GM19395 (cell line): ENCODE results near the gene RYR2.
"Not testable (repeated sequence)": the region's sequence is repeated elsewhere in the genome, so short reads cannot be mapped to it uniquely, and the experiment has no call there.

Experiments
- ATAC-seq: cut with Tn5 transposase; IDR thresholded peaks from one replicate; pipeline ENCODE4 v1.9.1; 2021; ENCODE audit warnings: mild to moderate bottlenecking, moderate library complexity; ENCODE audit not compliant: unreplicated experiment

RYR2 gene

DNA sequence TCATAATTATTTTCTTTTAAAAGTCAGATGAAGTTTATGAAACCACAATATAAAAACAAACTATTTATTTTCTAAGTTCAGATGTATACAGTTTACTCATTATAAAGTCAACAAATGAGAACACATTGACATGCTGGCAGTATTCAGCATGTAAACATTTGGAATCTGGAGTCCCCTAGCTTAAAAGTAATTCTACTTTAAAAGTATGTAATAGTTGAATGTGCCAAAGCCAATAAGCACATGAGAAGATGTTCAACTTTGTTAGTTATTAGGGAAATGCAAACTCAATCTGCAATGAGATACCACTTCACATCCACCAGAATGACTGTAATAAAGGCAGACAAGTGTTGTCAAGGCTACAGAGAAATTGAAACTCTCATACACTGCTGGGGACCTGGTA, 96.6 kb downstream of the RYR2 start:
- no peak for ATAC-seq

DNA sequence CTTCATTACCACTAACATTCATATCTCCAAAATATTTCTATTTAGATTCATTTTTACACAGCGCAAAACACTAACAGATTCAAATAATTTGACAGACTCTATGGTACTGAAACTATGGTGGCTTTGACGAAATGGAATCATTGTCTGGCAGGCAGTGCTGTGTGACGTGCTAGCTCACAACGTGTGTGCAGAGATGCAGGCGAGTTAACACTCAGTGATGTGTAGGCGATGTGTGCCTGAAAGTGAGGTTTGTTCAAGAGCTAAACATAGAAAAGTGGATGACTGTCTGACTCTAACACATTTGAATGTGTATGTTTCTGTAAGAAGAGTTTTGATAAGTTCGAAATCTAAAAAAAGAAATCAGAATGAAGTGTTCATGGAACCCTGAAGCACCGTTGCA, 97.7 kb downstream of the RYR2 start:
- no peak for ATAC-seq

DNA sequence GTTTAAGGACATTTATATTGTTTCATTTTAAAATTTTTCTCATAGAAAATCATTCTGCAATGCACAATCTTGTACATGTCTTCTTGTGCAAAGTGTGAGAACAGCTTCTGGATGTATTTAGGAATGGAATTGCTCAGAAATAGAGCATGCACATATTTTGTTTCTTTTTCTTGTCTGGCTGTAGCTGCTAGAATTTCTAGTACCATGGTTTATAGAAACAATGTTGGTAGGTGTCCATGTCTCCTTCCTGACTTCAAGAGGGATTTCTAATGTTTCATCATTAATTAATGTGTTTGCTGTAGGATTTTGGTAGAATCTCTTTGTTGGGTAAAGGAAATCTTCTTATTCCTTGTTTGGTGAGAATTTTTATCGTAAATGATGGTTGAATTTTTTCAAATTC, 99.0 kb downstream of the RYR2 start:
- no peak for ATAC-seq

DNA sequence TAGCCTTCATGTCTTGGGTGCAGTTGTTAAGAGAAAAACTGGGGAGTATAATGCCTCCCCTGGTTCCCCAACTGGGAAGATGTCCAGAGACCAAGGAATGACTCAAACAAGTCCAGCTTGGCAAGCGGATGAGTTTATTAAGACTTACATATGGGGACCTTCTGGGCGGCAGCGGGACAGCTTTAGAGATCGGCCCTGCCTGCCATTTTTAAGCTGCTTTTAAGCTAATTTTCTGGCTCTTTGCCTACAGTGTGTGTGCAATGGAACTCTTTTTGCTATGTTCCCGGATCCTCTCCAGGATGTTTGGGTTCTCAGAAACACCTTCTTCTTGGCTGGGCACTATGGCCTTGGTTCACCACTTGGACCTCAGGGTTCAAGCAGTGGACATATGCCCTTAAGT, 99.5 kb downstream of the RYR2 start:
- ATAC-seq: no peak

DNA sequence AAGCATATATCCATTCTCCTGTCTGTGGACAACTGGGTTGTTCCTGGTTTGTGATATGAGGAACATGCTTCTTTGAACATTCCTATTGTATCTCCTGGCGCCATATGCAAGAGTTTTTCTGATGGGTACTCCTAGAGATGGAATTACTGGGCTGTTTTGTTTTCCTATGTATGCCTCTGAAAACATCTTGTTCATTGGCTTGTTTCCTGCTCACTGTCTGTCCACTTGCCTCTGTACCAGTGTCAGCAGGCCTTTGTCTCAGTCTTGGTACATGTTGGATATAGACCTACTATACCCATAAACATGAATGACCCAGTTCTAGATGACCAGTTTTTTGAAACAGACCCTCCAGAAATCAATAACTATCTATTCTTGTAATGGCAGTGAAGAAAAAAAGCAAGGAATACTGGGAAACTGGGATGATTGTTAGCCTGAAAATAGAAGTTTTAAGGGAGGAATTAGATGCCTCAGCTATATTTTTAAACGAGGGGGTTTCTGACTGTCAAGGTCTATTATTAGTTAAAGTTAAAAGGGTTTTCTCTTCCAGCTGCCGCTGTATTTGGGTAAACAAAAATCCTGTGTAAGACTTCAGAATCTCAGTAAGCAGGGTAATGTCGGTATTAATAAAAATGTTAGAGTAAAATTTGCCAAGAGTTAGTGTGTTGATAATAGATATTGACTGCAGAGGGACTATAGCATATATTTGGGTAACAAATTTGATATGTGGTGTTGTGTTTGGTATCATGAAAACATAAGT, 103.6 kb downstream of the RYR2 start:
- ATAC-seq: no peak

DNA sequence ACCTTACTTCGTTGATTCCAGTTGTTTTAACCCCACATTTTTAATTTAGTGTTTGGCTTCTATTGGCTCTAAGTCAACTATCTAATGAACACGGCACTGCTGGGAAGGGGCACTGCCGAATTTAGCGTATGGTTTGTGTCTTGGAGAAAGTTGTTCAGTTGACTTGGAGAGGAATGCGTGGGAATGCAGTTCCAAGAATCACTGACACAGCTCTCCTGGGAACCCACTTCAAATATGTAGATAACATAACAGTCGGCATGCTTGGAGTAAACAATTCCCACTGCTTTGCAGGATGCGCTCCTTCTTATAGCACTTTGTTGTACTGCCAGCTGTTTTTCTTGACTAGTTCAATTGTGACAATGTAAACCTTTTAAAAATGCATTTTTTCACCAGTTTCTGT, 104.3 kb downstream of the RYR2 start:
- no peak for ATAC-seq

DNA sequence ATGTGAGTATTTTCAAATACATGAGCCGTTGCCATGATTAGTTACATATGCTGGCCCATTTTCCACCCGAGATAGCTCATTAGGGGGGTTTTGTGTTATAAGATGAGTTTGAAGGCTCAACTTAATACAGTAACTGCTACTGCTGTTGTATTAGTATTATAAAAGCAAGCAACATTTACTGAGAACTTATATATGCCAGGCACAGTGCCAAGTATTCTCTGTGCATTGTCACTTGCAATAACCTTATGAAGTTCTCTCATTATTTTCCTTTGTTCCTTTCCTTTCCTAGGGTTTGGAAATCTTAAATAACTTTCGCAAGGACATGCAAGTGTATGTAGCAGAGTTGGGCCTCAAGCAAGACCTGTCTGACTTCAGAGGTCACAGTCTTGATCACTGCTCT, 107.9 kb downstream of the RYR2 start:
- ATAC-seq: no peak

DNA sequence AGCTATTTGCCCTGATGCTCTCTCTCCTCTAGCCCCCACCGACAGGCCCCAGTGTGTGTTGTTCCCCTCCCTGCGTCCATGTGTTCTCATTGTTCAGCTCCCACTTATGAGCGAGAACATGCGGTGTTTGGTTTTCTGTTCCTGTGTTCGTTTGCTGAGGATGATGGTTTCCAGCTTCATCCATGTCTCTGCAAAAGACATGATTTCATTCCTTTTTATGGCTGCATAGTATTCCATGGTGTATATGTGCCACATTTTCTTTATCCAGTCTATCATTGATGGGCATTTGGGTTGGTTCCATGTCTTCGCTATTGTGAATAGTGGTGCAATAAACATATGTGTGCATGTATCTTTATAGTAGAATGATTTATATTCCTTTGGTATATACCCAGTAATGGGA, 110.0 kb downstream of the RYR2 start:
- not testable (repeated sequence) for ATAC-seq

DNA sequence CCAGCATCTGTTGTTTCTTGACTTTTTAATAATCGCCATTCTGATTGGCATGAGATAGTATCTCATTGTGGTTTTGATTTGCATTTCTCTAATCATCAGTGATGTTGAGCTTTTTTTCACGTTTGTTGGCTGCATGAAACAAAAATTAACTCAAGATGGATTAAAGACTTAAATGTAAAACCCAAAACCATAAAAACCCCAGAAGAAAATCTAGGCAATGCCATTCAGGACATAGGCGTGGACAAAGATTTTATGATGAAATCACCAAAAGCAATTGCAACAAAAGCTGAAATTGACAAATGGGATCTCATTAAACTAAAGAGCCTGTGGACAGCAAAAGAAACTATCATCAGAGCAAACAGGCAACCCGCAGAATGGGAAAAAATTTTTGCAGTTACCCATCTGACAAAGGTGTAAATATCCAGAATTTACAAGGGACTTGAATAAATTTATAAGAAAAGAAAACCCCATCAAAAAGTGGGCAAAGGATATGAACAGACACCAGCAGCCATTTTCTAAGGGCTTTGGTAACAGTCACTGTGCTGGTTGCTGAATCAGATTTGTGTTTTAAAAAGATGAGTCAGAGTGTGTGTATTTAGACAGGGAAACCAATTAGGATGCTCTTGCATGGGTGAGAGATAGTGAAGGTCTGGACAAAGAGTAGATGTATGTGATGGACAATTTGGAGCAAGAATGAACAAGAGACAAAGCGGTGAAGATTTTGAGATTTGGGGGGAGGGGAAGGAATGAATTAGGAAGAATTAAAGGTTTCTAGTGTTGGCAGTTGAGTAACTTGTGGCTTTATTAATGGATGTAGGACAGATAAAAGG, 110.7 kb downstream of the RYR2 start:
- ATAC-seq: no peak

DNA sequence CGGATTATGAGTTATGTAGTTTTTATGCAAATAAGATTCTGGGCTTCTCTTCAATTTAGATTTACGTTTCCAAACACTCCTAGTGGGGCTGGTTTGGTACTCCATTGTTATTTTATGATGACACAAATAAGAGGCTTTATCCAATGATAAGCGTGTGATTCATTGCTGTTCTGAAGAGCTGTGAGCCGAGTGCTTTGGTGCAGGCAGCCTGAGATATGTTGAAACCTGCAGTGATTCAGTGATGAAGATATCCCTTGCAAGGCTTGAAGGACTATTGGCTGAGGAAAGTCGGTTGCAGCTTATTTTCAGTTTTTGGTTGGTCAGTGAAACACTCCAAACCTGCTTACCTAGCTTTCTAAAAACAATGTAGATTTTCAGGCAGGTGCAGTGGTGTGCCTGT, 112.2 kb downstream of the RYR2 start:
- ATAC-seq: no peak

DNA sequence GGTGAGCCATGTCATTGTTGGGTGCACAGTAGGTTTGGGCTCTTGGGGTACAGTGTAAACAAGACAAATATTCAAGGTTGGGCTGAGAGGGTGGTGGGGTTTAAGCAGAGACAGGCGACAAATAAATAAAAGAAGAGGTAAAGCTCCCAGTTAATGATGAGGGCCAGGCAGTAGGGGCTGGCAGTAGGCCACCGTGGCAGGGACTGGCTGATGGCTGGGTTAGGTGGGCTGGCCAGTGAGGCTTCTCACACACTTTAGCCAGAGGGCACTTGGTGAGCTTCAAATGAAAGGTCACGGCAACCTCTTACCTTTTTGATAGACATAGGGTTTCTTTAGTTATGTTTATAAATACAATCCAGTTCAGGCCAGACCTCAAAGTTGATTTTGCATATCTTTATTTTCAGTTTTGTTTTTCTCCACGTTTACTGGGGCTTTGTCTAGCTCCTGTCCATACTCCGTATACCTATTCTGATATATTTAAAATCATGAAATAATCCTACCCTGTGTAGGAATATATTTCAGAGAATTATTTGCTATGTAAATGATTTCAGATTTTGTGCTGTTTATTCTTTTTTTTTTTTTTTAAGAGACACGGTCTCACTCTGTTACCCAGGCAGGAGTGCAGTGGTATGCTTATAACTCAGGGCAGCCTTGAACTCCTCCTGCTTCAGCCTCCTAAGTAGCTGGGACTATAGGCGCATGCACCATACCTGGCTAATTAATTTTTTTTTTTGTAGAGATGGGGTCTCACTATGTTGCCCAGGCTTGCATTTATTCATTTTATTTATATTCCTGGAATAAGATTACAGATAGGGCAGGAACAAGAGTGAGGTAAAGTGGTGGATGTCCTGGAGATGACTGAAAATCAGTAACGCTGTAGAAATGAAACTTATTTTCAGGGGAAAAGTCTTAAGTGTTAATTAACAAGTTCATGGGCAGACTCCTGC, 122.7 kb downstream of the RYR2 start:
- ATAC-seq: no peak

DNA sequence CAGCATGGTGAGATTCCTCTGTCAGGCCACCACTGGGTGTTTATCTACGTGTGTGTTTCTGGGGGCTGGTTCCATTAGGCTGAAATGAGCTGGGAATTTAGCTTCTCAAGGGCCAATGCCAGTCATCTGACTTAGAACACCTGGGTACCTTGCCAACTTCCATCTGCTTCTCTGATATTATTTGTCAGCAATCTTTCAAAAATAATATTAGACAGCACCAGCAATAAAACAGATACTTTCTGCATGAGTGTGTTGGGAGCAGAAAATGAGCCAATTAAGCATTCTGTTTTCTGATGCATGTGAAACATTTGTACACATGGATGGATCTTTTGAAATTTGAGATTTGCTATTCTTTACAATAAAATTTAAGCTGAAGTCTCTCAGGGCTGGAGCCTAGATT, 124.1 kb downstream of the RYR2 start:
- ATAC-seq: no peak

DNA sequence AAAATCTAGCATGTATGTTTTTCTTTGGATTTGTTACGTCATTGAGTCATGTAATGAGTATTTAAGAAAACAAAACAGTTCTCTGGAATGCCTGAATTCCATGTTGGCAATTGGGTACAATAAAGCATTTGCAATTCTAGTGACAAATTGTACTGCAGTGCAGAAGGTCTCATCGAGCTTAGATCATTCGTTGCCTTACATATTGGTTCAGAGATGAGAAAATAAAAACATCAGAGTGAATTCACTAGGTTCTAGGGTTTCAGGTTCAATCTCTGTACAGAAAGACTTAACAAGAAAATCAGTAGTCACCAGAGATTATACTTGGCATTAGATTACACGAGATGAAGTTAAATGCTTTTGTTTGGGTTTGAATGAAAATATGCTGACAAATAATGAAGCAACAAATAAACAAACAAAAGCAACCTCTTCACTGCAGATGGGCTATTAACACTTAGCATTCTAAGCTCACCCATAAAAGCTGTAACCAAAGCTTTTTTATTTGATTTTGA, 124.7 kb downstream of the RYR2 start:
- ATAC-seq: no peak

DNA sequence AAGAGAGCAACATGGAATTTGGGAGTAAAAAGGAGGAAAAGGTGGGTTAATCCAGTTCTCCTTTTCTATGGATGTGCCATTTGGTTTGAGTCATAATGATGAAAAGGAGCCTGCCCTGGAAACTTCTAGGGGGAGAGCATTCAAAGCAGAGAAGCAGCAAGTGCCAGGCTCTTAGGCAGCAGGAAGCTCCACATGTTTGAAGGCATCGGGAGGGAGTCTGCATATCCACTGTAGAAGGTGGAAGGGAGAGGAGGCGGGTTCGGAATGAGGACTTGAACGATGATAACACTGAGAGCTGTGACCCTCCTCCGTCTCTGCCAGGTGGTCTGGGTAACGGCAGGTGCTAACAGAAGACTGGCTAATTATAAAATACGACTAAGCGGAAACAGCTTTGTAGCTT, 128.2 kb downstream of the RYR2 start:
- ATAC-seq: no peak

DNA sequence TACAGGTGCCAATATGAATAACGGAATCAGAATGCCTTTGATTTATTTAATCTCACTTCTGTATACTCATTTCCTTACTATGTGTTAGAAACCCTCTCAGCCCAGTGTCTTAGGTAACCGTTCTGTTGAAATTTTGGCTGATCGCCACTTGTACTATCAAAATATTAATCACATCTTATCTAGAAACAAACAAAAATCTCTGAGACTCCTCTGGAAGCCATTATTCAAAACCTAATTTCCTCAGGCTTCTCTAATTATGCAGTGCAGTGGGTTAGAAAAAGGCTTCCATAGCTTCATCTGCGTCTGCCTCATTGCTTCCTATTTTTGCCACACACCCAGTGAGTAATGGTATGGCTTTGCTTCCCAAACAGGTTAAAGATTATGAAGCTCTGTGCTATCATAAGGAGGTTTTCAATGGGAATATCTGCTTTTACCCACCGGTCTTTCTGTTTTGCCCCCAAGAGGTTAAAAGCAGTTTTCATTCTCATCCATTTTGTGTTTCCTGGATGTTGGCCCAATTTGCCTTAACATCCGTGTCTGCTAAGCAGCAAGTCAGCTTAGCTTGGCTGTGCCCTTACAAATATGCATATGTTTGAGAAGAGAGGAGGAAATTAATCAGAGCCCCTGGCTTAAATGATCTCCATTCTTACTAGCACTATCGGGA, 129.6 kb downstream of the RYR2 start:
- no peak for ATAC-seq

DNA sequence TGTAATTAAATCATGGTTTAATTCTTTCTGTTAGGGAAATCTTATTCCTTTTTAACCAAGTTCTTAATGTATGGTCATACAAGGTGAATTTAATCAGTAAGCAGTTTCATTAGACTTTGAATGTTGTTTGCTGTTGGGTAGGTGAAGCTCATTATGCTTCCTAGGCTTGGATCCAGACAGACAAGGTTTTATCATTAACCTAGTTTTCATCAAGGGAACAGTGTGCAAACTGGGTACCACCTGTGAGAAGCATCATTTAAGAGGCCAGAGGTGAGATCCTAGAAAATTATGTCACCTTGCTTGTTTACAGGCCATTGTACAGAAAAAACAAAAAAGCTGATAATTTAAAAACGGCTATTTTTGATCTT, 130.1 kb downstream of the RYR2 start:
- ATAC-seq: no peak

DNA sequence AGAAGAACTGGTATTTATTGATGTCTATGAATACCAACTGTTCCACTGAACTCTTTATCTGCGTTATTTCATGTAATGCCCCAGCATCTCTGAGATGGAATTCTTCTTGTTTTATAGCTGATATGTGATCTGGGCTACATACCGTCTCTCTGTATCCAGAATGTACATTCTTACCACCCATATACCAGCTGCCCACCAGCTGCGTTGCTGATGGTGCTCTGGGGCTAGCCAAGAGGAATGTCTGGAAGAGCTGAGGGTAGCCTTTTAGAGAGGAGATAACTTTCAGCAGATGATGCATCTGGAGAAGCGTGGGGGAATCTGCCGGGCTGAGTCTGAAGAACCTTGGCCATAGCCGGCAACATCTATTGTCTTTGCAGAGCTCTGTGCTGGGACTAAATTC, 137.5 kb downstream of the RYR2 start:
- no peak for ATAC-seq

DNA sequence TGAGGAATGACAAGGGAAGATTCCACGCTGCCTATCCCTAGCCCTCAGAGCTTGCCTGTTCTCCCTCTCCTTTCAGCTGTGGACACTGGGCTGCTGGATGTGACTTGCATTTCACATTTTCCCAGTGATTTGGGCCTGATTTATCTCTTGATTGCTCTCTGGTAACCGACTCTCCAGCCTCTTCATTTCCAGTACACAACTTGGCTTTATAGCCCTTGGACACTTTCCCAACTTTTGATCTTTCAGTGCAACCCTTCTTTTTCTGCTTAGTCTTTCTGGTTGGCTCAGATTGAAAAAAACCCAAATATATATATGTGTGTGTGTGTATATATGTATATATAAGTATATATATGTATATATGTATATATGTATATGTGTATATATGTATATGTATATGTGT, 138.3 kb downstream of the RYR2 start:
- no peak for ATAC-seq

DNA sequence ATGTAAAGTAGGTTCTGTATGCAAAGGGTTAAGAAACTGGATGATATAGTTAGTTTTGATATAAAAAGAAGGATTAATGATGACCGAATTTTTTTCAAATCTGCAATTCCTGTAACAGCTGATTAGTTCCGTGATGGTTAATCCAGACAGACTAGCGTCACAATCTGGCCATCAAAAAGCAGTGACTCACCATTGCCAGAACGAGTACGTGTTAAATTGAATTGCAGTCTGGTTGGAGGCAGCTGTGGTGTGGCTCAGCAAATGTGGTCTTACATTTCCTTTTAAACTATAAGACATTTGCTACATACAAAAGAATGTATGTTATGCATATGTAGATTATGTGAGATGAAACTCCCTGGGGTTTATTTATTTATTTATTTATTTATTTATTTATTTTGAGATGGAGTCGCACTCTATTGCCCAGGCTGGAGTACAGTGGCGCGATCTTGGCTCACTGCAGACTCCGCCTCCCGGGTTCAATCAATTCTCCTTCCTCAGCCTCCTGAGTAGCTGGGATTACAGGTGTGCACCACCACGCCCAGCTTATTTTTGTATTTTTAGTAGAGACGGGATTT, 139.8 kb downstream of the RYR2 start:
- no peak for ATAC-seq

DNA sequence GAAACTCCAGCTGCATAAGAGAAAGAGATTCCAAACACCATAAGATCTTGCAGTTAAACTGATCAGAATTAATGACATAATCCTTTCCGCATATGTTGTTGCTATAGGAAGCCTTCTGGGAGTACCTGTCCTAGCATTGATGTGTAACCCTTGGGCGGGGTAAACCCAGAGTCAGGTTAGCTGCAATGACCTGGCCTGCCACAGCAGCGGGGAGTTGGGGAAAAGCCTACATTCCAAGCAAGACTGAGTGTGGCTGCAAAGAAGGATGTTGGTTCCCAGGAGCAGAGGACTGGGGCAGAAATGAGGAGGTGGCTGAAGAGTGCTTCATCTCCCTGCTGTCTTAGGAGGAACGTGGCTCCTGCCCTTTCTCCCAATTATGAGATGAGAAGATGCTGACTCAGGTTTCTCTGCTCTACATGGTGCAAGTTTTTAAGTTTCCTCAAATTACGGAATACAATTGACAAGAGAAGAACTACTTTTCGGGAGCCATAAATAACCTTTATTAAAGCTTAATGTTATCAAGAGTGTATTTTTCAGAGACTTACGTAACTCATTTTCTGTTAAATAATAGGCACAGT, 142.1 kb downstream of the RYR2 start:
- no peak for ATAC-seq
